Stomach (tissue), 9 donors: ENCODE results near the gene NRXN2. TPM values are rescaled to one million over a fixed set of nuclear protein-coding genes. Genes with fewer than 3 reads are reported as not detected.

ENCODE experiments used
- DNase-seq, 2 donors: peaks; one replicate each; pipeline versions ENCODE4 v3.0.0 to v3.0.0-alpha.2; 2013 to 2019
- H3K27ac ChIP-seq, 5 donors: fragments of 200-600 bp in 4 of 5; sonication (generic) in 4 of 5; one replicate each; pipeline ENCODE4 v1.5.1; 2013 to 2019; ENCODE audit warnings: mild to moderate bottlenecking in 1 of 5, moderate library complexity in 1 of 5
- H3K27me3 ChIP-seq, 3 donors: fragments of 200-600 bp; sonication (generic); one replicate each; pipeline ENCODE4 v1.5.1; 2017 to 2019; ENCODE audit warnings: mixed run types in 1 of 3
- H3K36me3 ChIP-seq, 4 donors: fragments of 200-600 bp; sonication (generic); 1 replicate in 3 of 4; 2 replicates in 1 of 4; pipeline ENCODE4 v1.5.1; 2016 to 2019
- H3K4me1 ChIP-seq, 4 donors: fragments of 200-600 bp; sonication (generic); one replicate each; pipeline ENCODE4 v1.5.1; 2016 to 2019
- H3K4me3 ChIP-seq, 4 donors: fragments of 200-600 bp; sonication (generic) in 3 of 4; one replicate each; pipeline ENCODE4 v1.5.1; 2016 to 2019; ENCODE audit warnings: mild to moderate bottlenecking in 1 of 4
- H3K9me3 ChIP-seq, 4 donors: fragments of 200-600 bp; sonication (generic); one replicate each; pipeline ENCODE4 v1.5.1; 2016 to 2019
- CTCF ChIP-seq, 7 experiments: fragments of 450-650 bp in 4 of 7; fragments of 200-600 bp in 3 of 7; sonication (generic) in 3 of 7; IDR thresholded peaks; one replicate each; pipeline ENCODE4 v1.5.1; 2016 to 2019; ENCODE audit warnings: antibody characterized with exemption in 7 of 7, control low read depth in 2 of 7, mild to moderate bottlenecking in 1 of 7
- EP300 ChIP-seq: sonication (generic); formaldehyde crosslinking; IDR thresholded peaks from one replicate; pipeline ENCODE4 v1.6.1; 2017; ENCODE audit warnings: antibody characterized with exemption
- POLR2A ChIP-seq, 4 donors: fragments of 450-650 bp; IDR thresholded peaks; one replicate each; pipeline ENCODE4 v1.6.1; 2016; ENCODE audit warnings: antibody characterized with exemption in 4 of 4, control low read depth in 2 of 4, mild to moderate bottlenecking in 1 of 4, moderate library complexity in 1 of 4
- POLR2AphosphoS5 ChIP-seq, 3 donors: sonication (generic); formaldehyde crosslinking; IDR thresholded peaks; one replicate each; pipeline ENCODE4 v1.6.1; 2016; ENCODE audit warnings: antibody characterized with exemption in 3 of 3
- WGBS, 5 donors: extraction: QIAGEN DNeasy Blood & Tissue Kit in 3 of 5; methylation state at CpG; one replicate each; pipeline versions ENCODE4 v1.1.5 to v1.1.7; 2013 to 2018; 5-methylcytosine and 5-hydroxymethylcytosine counted together
- intact Hi-C: fragments of 100-400 bp; cut with DNase I; formaldehyde crosslinking; loops from one replicate; pipeline ENCODE4 v1.15.1; 2023; ENCODE audit warnings: low total_unique reads
- polyA plus RNA-seq, 3 donors: library from polyadenylated mRNA; stranded (reverse); fragments of 200-250 nt; gene quantifications; one replicate each; pipeline ENCODE4 v1.2.3, GENCODE V29; 2013
- total RNA-seq, 5 donors: library from RNA; depleted of rRNA; stranded (reverse); fragments of >200 nt; gene quantifications; one replicate each; pipeline versions ENCODE4 v1.1.0 to v1.2.3, GENCODE V29; 2014 to 2016
- donor health status: healthy with polysubstance abuse.
- donor health status: Bipolar disorder and iron deficiency.
- donor health status: healthy.

NRXN2 gene
- total and polyA plus RNA-seq, 8 donors = 0.14 to 16.9 (median 1.2) TPM; not detected in 4

- TF ChIP-seq EP300 (no peak), POLR2AphosphoS5 (IDR thresholded peaks at IDR 0.05) (no peak), POLR2A (IDR thresholded peaks at IDR 0.05) (no peak), CTCF (IDR thresholded peaks at IDR 0.05) (no peak)
- Histone ChIP-seq H3K27me3 (peaks cover 15 to 95% (median 73%) of the 10 kb centered on the region in 3 donors), H3K27ac (no peak overlapping the region), H3K4me1 (peaks cover 12 to 40% (median 21%) of the 10 kb centered on the region in 4 donors), H3K4me3 (peak overlapping the region; percentile 29 to 43 (median 40)), H3K9me3 (no peaks in the 10 kb centered on the region), H3K36me3 (no peaks in the 10 kb centered on the region)
- 3 to 7% (median 4%) methylated on average over 16 to 30 of the region's 30 CpGs for WGBS, 5 donors
- DNase-seq = no peak
- intact Hi-C loops = no loop called here
These were observed 80.6 kb downstream of the NRXN2 start for GRCh38 chr11:64642418-64642735.

GRCh38 chr11:64641596-64642417, 81.2 kb downstream of the NRXN2 start:
- H3K27ac ChIP-seq = no peak overlapping the region
- DNase-seq = no peak
- WGBS, 5 donors = 41 to 47% (median 43%) methylated on average over 11 of the region's 11 CpGs
- TF ChIP-seq POLR2AphosphoS5 (IDR thresholded peaks at IDR 0.05) = no peak
- TF ChIP-seq POLR2A (IDR thresholded peaks at IDR 0.05) = no peak
- TF ChIP-seq EP300 = no peak
- TF ChIP-seq CTCF (IDR thresholded peaks at IDR 0.05) = no peak
- H3K4me1 ChIP-seq = peaks cover 12 to 40% (median 21%) of the 10 kb centered on the region in 4 donors
- intact Hi-C loops = no loop called here
- peak overlapping the region; percentile 29 to 43 (median 40) for H3K4me3 ChIP-seq
- H3K36me3 ChIP-seq = no peaks in the 10 kb centered on the region
- peaks cover 18 to 100% (median 79%) of the 10 kb centered on the region in 3 donors for H3K27me3 ChIP-seq
- H3K9me3 ChIP-seq = no peaks in the 10 kb centered on the region

GRCh38 chr11:64639885-64640284, 83.1 kb downstream of the NRXN2 start:
- intact Hi-C loops = no loop called here
- H3K27ac ChIP-seq = no peak overlapping the region
- H3K27me3 ChIP-seq = peaks cover 18 to 100% (median 74%) of the 10 kb centered on the region in 3 donors
- 59 to 66% (median 65%) methylated on average over 4 of the region's 4 CpGs for WGBS, 5 donors
- no peak for DNase-seq
- H3K9me3 ChIP-seq = no peaks in the 10 kb centered on the region
- no peak for TF ChIP-seq EP300
- no peak for TF ChIP-seq POLR2AphosphoS5 (IDR thresholded peaks at IDR 0.05)
- TF ChIP-seq CTCF (IDR thresholded peaks at IDR 0.05) = no peak
- TF ChIP-seq POLR2A (IDR thresholded peaks at IDR 0.05) = no peak
- no peak overlapping the region for H3K4me3 ChIP-seq
- no peaks in the 10 kb centered on the region for H3K36me3 ChIP-seq
- H3K4me1 ChIP-seq = peaks cover 12 to 40% (median 21%) of the 10 kb centered on the region in 4 donors

GRCh38 chr11:64638829-64639228, 84.2 kb downstream of the NRXN2 start:
- no peak overlapping the region for H3K27ac ChIP-seq
- TF ChIP-seq CTCF (IDR thresholded peaks at IDR 0.05) (no peak), POLR2AphosphoS5 (IDR thresholded peaks at IDR 0.05) (no peak), POLR2A (IDR thresholded peaks at IDR 0.05) (no peak), EP300 (no peak)
- WGBS, 5 donors = 92 to 100% (median 98%) methylated on average over 2 of the region's 2 CpGs
- H3K36me3 ChIP-seq = no peaks in the 10 kb centered on the region
- intact Hi-C loops = no loop called here
- no peak for DNase-seq
- H3K27me3 ChIP-seq = peaks cover 14 to 99% (median 64%) of the 10 kb centered on the region in 3 donors
- H3K4me1 ChIP-seq = peaks cover 12 to 37% (median 19%) of the 10 kb centered on the region in 4 donors
- H3K9me3 ChIP-seq = no peaks in the 10 kb centered on the region
- H3K4me3 ChIP-seq = no peak overlapping the region
